GM04504 (cell line): Measurements from ENCODE around the gene FBXL5.

Source experiments
- DNase-seq: peaks from one replicate; pipeline ENCODE4 v3.0.0-alpha.2; 2012; ENCODE audit warnings: low read depth

FBXL5 gene, protein sequence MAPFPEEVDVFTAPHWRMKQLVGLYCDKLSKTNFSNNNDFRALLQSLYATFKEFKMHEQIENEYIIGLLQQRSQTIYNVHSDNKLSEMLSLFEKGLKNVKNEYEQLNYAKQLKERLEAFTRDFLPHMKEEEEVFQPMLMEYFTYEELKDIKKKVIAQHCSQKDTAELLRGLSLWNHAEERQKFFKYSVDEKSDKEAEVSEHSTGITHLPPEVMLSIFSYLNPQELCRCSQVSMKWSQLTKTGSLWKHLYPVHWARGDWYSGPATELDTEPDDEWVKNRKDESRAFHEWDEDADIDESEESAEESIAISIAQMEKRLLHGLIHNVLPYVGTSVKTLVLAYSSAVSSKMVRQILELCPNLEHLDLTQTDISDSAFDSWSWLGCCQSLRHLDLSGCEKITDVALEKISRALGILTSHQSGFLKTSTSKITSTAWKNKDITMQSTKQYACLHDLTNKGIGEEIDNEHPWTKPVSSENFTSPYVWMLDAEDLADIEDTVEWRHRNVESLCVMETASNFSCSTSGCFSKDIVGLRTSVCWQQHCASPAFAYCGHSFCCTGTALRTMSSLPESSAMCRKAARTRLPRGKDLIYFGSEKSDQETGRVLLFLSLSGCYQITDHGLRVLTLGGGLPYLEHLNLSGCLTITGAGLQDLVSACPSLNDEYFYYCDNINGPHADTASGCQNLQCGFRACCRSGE

GRCh38 chr4:15655223-15656037 lies at the start of gene FBXL5:
FBXL5 (minus strand) TSS chr4:15655357; CDS start chr4:15655287, 70 bp downstream.
- peak; percentile 65 for DNase-seq

- DNase-seq = no peak
These were observed 49.0 kb upstream of the FBXL5 start for GRCh38 chr4:15704129-15704528.

- no peak for DNase-seq
These were observed 48.3 kb upstream of the FBXL5 start for GRCh38 chr4:15703439-15703838.

DNA sequence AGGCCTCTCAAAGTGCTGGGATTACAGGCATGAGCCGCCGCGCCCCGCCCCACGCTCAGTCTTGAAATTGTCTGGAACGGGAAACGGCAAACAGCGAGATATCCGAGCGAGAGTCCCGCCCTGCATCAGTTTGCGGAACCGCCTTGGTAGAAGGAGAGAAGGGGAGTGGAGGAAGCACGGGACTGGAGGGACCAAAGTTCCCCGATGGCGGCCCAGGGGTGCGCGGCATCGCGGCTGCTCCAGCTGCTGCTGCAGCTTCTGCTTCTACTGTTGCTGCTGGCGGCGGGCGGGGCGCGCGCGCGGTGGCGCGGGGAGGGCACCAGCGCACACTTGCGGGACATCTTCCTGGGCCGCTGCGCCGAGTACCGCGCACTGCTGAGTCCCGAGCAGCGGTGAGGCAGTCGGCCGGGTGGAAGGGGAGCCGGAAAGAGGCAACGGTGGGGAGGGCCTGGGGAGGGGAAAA lies 47.8 kb upstream of the FBXL5 start, which contains the start of gene BST1:
BST1 (plus strand) TSS at position 125 of the 463 bp plus-strand sequence; CDS start at position 205, 80 bp downstream.
- DNase-seq = no peak

DNA sequence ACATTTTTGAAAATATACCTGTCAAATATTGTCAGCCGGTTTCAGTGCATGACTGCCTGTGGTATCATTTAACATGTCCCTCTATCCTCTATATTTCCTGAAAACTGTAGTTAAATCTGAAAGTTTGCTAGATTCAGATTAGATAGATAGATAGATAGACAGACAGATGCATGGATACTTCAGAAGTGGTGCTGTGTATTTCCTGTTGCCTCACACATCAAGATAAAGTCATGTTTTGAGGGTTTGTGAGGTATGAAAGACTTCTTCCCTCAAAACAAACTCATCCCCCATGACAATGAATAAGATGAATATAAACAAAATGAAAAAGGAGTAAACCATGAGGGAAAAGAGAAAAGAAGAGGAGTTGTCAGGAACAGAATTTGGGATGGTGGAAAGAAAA lies 41.7 kb upstream of the FBXL5 start:
- no peak for DNase-seq

- DNase-seq = no peak
These were observed 40.6 kb upstream of the FBXL5 start for GRCh38 chr4:15695729-15696128.

- peak; percentile 87 for DNase-seq
These were observed 40.1 kb upstream of the FBXL5 start for GRCh38 chr4:15695240-15695699.

- DNase-seq = no peak
These were observed 39.3 kb upstream of the FBXL5 start for GRCh38 chr4:15694431-15694830.

DNA sequence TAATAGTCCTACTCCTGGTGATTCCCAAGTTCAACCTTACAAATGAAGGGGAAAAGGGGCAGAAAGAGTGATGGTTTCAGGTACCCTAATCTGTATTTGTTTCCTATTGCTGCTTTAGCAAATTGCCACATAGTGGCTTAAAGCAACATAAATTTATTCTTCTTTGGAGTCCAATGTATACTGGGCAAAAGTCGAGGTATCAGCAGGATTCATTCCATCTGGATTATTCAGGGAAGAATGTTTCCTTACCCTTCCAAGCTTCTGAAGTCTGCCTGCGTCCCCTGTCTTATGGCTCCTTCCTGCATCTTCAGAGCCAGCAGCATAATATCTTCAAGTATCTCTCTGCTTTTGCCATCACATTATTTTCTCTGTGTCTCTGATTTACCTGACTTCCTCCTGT lies 37.4 kb upstream of the FBXL5 start:
- no peak for DNase-seq

GRCh38 chr4:15691346-15692135 lies 36.4 kb upstream of the FBXL5 start:
- DNase-seq = peak; percentile 48

- peak; percentile 62 for DNase-seq
These were observed 35.1 kb upstream of the FBXL5 start for GRCh38 chr4:15690020-15690809.

- no peak for DNase-seq
These were observed 34.4 kb upstream of the FBXL5 start for GRCh38 chr4:15689540-15689939.

DNA sequence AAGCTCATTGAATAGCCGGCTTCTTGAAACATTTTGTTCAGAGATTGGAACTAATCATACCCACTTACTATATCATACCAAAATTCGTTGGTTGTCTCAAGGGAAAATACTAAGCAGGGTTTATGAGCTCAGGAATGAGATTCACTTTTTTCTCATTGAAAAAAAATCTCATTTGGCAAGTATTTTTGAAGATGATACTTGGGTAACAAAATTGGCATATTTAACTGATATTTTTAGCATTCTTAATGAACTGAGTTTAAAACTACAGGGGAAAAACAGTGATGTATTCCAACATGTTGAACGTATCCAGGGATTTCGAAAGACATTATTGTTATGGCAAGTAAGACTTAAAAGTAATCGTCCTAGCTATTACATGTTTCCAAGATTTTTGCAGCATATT lies 32.9 kb upstream of the FBXL5 start:
- no peak for DNase-seq

DNA sequence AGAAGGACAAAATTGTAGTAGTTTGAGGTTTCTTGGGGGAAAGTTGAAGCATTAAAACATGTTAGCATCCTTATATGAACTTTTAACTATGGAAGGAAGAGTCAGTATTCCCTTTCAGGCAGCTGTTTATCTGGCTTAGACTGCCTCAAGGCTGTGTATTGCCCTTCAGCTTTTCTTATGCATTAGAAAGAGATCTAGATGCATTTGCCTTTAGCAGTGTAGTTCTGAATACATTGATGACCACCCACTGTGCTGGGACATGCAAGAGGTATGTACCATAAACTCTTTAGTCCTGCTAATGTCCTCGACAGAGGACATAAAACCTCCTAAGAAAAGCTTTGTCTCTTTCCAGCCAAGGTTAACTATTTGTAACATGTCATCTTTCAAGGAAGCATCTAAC lies 29.3 kb upstream of the FBXL5 start:
- DNase-seq = no peak

GRCh38 chr4:15683143-15683495 lies 28.0 kb upstream of the FBXL5 start:
- no peak for DNase-seq

GRCh38 chr4:15682242-15683142 lies 27.3 kb upstream of the FBXL5 start:
- DNase-seq = no peak

DNA sequence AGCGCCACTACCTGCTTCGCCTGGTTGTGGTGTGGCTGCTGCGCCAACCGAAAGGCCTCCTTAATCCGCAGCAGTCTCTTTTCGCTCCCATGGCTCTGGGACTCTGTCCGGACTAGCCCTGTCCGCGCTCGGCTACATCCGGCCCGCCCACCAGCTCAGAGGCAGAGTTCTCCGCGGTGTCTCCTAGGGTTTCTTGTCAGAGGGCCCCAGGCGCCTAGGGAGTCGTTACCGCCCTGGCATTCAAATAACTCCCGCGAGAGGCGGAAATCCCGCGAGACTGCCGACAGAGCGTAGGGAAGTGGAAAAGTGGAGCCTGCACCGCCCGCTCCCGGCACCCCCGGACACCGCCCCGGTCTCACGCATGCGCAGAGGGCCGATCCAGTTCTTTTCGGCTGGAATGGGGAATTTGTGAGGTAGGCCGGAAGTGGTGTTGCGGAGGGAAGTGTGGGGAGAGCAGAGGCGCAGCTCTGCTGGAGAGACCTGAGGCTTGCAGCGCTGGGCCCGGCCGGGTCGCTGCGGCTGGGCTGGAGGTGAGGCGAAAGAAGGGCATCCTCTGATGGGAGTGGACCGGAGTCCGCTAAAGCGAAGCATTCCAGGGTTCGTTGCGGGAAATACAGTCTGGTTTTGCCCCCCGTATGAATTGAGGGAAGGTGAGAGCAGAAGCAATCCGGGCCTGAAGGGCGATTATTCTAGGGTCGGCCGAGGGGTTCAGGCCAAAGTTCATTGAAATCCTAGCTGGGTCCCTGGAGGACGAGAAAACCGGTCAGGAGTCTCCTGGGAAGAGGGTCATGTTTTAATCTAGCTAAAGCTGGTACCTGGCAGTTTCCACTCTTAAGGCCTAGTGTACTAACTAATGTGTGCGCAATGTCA lies 26.4 kb upstream of the FBXL5 start, which contains the start of gene FAM200B:
FAM200B (plus strand) TSS at position 456 of the 870 bp plus-strand sequence. CDS start 5,151 bp downstream, outside the sequence.
- DNase-seq = peak; percentile 97

DNA sequence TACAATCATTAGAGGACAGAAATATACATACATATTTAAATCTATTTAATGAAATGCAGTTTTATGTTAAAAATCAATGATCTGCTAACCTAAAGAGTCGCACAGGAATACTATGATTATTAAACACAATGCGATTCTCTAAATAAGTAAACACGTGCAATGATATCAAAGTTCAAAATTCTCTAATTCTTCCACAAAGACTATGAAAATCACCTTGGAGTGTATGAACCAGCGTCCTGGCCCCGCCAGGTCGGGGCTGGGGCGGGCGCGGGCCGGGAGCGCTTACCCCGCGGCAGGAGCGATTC lies 25.9 kb upstream of the FBXL5 start:
- DNase-seq = no peak
